IPS DF 4.7 (cell line): ENCODE data around the gene LATS2.

ENCODE experiments used
- DNase-seq: peaks from one replicate; pipeline ENCODE4 v3.0.0-alpha.2; 2013; ENCODE audit warnings: low spot score; ENCODE audit errors: extremely low read depth

LATS2 gene

DNA sequence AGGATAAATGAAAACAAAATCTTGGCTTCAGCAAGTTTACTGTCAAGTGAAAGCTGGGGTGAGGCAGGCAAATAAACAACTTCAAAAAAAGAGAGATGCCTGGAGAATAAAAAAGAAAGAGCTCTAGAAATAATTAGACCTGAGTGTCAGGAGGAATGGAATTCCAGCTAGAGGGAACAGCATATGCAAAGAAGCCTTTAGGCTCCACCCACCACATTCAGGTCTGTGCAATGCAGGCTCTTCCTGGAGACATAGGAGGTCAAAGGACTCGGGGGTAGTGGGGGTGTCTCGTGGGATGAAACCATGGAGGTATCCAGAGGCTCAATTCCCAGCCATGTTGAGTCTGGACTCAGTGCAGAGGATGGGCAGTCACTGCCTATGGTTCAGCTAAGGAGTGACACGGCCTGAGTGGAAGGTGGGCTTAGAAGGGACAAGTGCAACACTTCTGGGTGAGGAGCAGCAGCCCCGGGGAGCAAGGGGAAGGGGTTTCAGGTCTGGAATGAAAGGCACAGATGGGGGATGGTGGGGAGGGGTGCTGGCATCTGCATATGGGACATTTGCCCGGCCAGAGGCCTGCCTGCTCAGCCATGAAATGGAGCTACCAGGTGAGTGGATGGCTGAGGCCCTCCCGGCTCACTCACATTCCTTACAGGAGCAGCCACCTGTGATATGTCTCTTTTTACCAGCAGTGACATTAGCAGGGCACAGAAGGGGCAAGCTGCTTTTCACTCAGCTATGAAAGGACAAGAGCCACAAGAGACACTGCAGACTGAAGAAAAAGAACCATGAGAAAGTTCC lies 12.3 kb downstream of the LATS2 start:
- no peak for DNase-seq

DNA sequence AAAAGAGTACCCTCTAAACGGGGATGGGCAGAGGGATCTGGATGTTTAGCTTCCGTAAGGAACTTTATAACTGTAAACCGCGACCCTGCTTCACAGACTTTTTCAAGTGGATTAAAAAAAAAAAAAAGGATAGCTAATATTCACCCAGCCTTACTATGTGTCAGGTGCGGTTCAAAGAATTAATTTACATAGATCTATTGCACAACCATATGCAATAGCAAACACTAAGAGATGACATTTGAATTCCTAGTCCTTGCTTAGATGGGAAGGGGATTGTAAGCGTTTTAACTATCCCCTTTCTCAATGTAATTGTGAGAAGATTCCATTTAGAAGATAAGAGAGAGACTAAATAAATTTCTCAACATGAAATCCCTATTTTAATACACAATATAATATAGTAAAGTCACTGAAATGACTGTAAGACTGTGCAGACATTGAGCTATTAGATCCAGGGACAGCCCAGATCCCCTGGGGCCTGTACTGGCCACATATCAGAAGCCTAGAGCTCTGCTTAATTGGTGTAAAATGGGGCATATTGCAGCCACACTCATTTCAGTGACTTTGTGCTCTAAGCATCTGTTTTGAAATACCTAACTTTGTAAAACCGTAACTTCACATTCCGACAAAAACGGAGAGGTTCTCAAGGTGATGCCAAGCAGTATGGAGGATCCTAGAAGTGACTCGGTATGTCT lies 13.6 kb downstream of the LATS2 start:
- no peak for DNase-seq

DNA sequence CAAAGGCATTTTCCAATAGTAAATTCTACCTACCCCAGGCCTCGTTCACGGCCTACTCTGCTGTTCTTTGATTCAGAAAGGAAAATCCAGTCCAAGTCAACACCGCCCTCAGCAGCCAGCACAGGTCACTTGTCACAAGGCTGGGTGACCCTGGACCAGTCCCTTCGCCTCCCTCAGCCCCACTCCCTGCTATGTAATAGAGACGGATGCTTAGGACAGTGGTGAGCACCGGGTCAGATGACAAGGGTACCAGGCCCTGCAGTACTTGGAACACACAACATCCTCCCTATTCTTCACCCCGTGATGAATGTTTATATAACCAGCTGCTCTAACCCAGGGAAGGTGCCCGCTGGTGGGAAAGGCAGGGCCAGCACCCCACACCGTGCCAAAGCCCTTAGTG lies 14.3 kb downstream of the LATS2 start:
- no peak for DNase-seq

DNA sequence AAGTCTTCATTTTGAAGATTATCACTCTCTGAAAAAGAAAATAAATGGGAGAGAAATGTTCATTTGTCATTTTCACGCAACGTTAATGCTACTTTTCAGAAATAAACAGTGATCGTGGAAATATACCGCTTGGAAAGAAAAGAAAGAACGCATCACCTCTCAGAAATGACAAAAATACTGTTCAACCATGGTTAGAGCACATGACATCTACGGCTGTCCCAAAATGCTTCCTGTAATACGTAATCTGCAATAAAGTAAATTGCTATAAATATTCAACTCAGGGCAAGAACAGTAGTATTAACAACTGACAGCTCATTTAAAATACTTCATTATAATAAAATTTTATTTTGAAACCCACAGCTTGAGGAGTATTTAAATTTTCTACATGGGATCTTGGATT lies 15.2 kb downstream of the LATS2 start:
- DNase-seq, result no peak

DNA sequence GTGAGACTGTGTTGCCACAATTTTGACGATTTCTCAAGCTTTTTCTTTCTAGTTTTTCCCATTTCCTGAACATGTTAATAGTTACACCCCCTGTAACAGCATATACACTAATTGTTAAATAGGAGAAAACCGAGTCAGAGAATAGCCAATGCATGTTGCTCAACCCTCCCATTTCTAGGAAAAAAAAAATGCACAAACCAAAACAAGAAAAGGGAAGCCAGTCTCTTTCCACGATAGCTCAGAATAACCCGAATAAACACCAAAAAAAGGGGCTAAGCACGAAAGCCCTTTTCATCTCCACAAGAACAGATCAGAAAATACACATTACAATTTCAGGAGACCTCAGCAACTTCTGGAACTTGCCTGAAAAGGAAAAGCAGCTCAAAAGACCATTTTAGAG lies 16.3 kb downstream of the LATS2 start:
- no peak for DNase-seq

DNA sequence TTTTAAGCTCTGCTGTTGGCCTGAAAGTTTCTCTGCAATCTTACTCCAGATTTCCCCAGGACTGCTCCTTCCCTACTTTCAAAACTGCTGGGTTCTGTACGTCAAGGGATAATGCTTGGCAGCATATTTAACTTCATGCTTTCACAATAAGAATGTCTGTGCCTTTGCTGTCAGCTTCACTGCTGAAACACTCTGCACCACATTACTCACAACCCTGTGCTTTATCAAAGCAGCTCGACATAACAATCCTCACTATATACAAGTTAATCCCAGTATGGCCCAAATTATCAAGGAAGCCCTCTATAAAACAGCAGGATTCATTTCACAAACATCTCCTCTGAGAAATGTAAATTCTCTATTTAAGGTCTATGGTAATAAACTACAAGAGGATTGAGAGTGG lies 17.5 kb downstream of the LATS2 start:
- DNase-seq, result no peak

DNA sequence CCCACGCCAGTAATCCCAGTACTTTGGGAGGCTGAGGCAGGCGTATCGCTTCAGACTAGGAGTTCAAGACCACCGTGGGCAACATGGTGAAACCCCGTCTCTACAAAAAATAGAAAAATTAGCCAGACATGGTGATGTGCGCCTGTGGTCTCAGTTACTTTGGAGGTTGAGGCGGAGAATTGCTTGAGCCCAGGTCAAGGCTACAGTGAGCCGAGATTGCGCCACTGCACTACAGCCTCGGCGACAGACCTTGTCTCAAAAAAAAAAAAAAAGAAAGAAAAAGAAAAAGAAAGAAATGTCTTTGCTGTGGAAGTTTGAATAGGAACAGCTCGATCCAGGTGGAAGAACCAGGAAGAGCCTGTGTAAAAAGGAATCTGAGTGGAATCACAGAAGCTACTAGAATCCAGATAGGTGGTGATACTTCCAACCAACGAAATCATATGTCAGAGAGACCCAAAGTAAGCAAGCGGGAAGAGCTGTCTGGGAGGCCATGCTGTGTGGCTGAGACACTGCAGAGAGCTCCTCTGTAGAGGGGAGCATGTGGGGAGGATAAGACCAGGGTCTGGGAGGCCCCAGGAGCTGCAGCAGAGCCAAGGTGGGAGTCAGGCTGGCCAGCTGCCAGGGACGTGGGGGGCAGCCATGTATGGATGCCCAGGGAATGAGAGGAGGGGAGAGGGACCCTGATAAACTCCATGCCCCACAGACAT lies 21.1 kb downstream of the LATS2 start:
- DNase-seq, result no peak

DNA sequence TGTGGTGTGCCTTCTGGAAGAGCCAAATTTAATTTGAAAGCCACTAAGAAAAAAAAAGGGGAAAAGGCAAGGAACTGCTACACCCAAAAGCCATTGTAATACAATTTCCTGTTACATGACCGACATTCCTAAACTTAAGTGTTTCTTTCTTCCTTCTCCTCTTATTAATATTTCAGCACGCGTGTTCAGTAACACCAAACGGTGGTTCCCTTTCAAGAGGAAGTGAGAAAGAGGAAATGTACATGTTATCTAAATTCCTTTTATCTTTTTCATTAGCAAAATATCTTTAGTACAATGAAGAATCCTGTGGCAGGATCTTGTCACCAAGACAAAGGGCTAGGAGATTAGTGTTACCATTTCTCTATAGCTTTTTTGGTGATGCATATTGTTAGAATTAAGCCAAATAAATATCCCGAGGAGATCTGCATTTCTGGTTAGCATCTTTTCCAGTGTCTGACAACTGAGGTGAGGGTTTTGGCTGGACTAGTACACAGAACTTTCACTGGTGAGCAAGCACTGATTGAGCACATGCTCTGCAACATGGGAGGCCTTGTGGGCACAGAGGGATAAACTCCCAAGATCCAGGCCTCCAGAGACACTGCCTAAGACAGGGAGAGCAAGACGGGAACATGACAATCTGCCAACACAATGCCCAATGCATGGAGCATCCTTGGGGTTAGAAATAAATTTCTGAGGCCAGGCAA lies 22.1 kb downstream of the LATS2 start:
- no peak for DNase-seq

DNA sequence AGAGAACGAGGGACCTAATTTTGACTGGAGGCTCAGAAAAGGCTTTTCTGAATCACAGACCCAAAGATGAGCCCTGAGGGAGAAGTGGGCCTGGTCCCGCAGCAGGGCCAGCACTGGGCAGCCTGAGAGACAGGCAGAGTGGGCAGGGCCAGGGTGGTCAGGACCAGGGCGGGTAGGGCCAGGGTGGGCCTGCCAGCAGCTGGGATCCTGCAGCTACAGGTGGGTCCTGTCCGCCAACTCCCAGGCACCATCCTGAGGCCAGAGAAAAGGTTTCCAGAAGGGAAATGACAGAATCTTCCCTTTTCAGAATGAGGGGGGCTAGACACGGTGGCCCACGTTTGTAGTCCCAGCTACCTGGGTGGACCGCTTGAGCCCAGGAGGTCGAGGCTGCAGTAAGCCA lies 23.7 kb downstream of the LATS2 start:
- DNase-seq, result no peak

DNA sequence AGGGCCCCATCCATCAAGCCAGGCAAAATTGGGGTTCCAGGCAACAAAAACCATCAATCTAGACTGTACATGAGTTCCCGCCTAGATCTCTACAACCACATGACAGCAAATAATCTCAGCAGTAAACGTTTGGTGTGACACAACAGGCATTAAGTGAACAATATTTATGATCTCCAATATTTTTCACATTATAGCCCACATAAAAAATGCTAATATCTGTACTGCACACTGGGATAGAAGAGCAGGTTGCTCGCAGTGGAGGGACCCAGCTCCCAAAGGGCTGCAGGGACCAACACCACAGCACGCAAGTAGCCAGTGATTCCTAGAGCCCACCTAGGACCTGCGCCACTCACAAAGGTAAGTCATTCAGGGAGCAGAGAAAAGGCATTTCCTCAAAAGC lies 25.9 kb downstream of the LATS2 start:
- DNase-seq, result no peak

DNA sequence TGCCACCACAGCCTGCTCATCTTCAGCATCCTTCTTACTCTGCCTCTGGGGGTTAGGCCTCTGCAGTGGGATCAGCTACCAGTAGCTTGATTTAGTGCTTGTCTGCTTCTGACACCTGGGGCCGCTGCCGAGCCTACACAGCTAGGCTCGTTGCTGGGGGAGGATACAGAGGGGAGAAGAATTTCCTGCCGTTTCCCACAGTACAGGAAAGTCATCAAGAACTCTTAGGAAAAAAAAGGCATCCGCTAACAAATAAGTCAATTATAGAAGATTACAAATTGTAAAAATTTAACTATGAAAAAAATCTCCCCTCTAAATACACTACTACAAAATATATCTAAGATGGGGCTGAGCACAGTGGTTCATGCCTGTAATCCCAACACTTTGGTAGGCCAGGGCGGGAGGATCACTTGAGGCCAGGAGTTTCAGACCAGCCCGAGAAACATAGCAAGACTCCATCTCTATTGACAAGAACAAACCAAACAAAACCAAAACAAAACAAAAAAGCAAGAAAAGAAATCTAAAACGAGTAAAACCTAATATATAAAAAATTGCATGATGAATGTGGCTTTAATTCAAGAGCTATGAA lies 26.7 kb downstream of the LATS2 start:
- no peak for DNase-seq

DNA sequence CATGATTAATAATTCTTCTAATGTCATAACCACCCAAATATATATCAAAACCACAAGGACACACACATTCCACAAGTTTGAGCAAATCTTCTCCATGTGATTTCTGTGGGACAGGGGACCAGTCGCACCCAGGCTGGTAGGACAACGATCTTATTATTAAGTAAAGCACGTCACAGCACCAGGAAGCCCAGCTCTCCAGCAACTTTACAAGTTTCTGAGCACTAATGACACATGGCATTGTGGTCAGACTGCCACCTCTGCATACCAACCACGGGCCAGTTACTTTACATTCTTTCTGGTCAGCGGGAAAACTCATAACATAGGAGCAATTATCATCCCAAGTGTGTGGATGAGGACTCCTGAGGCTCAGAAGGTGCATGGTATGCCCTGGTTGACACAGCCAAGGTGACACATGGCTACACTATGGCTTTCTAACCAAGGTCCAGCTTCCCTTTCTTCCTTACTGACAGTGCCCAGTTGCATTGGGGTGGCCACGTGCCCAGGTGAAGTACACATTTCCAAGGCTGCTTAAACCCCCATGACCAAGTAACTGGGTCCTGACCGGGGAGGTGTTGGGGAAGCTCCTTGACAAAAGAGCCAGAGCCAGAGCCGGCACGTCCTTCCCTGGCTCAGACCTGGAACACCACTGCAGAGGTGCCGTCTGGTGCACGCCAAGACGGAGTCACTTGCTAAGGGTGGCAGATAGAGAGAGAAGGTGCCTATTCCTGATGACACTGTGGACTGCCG lies 27.4 kb downstream of the LATS2 start:
- DNase-seq, result no peak

DNA sequence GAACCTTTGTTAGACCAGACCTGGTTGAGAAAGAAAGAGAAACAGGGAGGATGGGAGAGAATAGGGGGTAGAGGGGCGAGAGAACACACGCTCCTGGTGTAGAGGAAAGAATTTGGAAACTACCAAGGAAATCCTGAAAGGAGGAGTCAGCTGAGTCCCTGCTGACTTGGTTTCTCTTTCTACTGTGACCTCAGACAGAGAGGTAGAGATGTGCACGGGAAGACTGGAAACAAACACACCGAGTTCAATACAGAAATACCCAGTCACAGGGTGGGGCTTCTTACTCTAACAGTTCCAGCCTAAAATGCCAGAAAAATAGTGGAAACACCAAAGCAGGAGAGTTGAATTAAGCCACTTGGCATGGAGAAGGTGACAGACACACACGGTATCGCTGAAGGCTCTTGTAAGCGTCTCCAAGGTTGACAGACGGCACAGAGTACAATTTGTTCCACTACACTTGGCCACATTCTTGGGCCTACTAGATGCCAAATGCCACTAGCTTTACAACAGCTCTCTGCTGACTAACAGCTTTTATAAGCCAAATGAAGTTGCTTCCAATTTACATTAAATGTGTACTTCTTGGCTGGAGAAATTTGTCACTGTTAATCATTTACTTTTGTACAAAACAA lies 28.1 kb downstream of the LATS2 start:
- no peak for DNase-seq

DNA sequence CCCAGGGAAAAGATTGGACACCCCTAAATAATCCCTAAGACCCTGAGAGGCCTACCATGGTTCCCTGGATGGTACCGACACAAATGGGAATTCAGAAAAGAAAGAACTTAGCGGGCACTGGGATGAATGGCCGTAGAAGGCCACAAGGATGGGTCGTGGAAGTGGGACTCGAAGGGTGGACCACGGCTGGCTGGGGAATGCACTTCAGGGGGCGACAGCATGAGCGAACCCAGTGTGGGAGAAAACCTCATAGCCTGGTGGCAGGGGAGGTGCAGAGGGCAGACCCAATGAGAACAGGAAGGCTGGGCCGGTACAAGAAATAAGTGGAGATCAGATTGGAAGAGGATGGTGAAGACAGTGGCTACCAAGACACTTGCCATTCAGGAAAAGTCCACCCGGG lies 28.7 kb downstream of the LATS2 start:
- DNase-seq, result no peak

DNA sequence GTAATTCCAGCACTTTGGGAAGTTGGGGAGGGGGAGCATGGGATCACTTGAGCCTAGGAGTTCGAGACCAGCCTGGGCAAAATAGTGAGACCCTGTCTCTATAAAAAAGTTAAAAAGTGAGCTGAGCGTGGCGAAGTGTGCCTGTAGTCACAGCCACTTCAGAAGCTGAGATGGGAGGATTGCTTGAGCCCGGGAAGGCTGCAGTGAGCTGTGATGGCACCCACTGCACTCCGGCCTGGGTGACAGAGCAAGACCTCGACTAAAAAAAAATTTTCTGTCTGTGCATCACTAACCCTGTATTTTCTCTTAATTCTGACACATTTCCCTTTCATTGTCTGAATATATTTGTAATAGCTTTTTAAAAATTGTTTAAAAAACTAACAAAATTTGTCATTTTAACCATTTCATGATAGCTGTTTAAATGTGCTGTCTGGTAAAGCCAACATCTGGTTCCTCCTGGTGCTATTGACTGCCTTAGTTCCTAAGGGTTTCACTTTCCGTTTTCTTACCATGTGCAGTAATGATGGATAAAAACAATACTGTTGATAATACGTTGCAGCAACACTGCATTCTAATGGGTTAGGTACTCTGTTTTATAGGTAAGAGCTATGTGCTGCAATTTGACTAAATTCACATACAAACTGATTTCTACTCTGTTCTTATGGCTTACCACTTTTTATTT lies 29.7 kb downstream of the LATS2 start:
- DNase-seq, result no peak

DNA sequence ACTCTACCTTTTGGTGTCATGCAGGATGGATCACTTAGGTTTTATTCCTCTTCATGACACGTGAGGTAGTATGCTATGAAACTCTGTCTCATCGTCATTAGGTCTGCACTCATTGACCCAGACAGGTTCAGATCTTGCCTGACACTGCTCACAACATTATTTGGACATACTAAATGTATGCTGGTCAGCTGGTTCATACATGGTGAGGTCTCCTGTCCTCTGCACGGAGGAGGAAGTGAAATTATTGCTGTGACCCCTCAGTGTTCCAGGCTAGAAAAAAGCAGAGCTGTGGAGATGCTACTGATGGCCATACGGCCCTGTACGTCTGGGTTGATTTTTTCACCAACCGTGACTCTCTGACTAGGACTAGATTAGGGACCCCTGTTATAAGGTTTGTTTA lies 35.8 kb downstream of the LATS2 start:
- no peak for DNase-seq

DNA sequence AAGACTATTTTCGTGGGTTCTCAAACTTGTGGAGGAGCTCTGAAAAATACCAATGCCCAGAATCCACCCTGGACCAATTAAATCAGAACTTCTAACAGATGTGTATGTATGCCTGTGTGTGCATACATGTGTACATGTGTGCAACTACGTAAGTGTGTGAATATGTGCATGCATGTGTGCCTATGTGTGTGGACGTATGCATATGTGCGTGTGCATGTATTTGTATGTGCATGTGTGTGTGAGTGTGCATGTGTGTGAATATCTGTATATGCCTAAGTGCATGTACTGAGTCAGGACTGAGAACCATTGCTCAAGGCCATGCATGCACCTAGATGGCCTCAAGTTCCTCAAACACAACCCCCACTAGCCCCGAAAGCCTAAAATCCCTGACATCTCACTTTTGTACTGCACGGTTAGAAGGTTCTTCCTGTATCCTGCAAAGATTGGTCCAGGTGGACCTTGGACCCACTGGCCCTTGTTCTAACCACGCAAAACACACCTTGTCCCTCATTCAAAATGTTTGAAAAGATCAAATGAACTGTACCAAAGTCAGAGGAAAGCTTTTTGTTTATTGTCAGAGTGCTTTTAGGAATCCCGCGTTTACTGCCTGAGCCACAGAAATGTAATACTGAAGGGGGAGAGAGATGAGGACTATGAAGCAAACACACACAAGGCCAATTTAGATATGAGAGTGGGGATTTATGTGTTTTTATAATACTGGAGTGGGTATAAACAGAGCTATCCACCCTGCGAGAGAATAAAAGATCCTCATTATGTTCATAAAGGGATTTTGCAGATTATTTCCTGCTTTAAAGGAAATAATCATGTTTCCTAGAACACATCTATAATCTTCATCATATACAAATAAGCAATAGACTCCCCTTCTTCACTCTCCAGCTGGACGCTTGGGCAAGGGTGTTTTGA lies 39.1 kb downstream of the LATS2 start:
- DNase-seq, result no peak

DNA sequence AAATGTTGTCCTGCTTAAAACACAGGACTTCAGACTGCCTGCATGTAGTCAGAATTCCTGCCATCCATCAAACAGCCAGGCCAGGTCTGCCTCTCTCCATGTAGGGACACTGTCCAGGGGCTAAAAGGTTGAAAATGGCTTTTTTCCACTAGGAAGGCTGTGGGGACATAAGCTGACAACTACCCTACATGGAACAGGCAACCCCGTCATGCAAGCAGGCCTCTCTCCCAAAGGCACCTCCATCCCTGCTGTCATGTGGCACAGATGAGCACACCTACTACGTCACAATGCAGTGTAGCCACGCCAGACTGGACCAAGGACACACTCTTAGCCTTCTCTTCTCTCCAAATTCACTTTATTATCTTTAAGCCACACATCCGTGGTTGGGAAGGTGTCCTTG lies 40.8 kb downstream of the LATS2 start:
- no peak for DNase-seq

DNA sequence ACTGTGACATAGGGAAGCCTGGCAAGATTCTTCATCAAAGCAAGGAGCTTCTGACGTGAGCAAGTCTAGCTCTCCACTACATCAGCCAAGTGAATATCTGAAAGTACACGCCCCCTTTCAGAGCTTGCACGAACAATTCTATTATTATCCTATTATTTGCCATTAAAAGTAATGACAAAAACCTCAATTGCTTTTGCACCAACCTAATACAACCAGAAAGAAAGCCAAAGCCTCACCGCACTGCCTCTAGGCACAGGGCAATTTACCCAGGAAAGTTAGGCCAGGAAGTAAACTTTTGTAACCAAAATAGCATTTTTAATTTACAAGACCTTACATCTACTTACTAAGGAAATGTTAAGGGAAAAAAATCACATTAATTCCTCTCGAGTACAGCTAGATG lies 41.2 kb downstream of the LATS2 start:
- no peak for DNase-seq
